HG03575 (cell line): ENCODE results near the gene RPL13A.

Experiments used
- ATAC-seq: cut with Tn5 transposase; IDR thresholded peaks from one replicate; pipeline ENCODE4 v1.9.1; 2021; ENCODE audit not compliant: unreplicated experiment, insufficient number of reproducible peaks, low FRiP score; ENCODE audit errors: extremely low read depth

Gene RPL13A

DNA sequence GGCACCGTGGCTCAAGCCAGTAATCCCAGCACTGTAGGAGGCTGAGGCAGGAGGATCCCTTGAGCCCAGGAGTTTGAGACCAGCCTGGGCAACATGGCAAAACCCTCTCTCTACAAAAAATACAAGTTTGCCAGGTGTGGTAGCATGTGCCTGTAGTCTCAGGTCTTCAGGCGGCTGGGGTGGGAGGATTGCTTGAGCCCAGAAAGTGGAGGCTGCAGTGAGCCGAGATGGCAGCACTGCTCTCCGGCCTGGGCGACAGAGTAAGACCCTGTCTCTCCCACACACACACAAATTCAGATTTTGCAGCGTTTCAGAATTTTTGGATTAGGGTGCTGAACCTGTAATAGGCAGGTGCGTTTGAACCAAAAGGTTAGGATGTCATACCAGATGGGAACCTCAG lies 11.1 kb downstream of the RPL13A start:
- ATAC-seq, result no peak

DNA sequence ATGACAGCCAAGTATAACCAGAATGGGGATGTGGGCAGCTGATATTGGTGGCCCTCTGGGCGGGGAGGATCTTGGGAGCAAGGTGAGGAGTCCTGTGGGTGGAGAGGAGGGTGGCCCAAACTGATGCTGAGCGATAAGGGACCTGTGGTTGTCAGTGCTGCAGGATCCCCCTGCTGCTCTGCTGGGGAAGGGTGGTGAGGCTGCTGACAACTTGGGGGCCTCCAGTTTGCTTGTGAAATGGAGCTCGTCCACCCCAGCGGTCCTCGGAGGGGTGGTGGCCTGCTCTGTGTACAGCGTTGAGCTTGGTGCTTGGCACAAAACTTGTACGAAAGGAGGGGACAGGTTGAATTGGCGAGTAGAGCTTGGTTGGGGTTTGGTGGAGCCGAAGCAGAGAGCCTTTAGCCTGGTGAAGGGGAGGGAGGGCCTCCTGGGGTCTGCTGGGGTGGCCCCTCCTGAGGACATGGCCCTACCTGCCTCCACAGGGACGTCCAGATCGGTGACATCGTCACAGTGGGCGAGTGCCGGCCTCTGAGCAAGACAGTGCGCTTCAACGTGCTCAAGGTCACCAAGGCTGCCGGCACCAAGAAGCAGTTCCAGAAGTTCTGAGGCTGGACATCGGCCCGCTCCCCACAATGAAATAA lies 11.7 kb downstream of the RPL13A start:
- ATAC-seq, result no peak

DNA sequence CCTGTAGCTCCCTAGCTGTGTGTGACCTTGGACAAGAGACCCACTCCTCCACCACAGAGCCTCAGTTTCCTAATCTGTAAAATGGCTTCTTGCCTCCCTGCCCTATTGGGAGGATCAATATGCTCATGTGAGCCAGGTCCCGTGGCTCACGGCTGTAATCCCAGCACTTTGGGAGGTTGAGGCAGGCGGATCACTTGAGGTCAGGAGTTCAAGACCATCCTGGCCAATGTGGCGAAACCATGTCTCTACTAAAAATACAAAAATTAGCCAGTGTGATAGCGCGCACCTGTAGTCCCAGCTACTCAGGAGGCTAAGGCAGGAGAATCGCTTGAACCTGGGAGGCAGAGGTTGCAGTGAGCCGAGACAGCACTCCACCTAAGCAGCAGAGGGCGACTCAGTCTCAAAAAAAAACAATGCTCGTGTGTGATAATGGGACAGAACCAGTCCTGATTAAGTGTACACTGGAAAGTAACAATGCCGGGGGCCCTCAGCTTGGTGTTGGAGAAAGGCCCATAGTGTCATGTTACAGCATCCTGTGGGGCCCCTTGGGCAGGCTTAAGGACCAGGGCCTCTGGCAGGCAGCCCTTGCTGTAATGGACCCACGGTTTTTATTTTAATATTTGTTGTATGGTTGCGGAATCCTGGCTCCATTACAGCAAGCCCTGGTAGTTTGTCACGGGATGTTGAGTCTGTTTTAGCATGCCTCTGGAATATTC lies 15.6 kb downstream of the RPL13A start:
- no peak for ATAC-seq

DNA sequence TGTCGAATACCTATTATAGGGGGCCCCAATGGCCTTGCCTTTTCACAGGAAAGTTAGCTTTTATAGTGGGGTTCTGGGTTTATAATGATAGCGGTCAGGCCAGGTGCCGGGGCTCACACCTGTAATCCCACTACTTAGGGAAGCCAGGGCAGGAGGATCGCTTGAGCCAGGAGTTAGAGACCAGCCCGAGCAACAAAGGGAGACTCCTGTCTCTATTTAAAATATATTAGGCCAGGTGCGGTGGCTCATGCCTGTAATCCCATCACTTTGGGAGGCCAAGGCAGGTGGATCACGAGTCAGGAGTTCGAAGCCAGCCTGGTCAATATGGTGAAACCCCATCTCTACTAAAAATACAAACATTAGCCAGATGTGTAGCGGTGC lies 16.2 kb downstream of the RPL13A start:
- no peak for ATAC-seq

DNA sequence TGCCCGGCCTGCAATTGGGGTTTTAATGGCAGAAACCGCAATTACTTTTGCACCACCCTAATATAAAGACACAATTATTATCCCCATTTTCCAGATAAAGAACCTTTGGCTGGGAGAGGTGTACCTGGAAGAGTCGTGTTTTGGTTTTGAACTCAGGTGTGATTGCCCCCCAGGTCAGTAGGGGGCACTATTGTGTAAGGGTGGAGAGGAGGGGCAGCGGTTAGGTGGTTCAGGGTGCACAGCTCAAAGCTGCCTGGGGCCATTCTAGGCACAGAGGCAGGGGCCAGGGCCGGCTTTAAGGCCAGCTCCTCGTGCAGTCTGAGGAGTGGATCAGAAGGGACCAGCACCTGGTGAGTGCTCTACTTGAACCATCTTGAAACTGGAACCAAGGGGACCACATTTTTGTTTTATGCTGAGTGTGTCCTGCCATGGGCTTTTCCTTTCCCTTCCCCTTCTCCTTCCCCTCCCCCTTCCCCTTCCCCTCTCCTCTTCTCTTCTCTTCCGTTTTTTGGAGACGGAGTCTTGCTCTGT lies 19.2 kb downstream of the RPL13A start:
- ATAC-seq, result no peak

DNA sequence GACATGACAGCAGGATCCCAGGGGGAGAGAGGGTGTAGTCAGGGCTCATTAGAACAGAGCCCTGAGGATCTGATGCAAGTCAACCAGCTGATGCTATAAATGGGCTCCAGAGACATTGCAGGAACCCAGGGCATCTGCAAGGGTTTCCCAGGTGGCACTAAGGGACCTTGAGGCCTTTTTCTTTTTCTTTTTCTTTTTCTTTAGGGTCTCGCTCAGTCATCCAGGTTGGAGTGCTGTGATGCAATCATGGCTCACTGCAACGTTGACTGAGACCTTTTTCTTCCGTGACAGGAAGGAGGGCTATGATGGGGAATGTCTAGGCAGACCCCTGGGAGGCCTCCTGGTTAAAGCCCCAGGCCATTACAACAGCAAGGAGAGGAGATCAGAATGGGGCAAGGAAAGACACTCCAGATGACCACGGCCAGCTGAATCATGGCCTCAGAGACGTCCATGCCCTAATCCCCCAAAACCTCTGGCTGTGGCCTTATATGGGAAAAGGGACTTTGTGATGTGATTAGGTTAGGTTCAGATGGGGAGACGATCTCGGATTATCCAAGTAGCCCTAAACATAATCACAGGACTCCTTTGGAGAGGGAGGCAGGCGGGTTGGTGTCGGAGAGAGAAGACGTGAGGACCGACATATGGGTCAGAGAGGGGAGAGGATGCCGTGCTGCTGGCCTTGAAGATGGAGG lies 20.5 kb downstream of the RPL13A start:
- no peak for ATAC-seq

DNA sequence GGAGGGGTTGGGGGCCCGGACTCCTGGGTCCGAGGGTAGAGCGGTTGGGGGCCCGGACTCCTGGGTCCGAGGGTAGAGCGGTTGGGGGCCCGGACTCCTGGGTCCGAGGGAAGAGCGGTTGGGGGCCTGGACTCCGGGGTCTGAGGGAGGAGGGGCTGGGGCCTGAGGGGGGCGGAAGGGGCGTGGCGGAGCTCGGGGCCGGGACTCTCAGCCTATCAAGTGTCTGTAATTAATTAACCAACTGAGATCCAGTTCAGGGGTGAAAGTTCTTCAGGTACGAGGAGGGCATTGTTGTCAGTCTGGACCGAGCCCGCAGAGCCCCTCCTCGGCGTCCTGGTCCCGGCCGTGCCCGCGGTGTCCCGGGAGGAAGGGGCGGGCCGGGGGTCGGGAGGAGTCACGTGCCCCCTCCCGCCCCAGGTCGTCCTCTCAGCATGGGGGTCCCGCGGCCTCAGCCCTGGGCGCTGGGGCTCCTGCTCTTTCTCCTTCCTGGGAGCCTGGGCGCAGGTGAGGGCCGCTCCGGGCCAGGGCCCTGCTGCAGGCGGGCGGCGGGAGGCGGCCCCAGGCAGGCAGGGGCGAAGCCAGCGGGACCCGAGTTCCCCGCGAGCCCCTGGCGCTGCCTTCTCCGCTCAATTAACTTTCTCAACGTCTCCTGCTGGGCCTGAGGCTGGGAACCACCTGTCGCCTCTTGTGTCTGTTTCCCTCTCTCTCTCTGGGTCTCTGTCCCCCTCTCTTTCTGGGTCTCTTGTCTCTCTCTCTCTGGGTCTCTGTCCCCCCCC lies 25.8 kb downstream of the RPL13A start:
- no peak for ATAC-seq

DNA sequence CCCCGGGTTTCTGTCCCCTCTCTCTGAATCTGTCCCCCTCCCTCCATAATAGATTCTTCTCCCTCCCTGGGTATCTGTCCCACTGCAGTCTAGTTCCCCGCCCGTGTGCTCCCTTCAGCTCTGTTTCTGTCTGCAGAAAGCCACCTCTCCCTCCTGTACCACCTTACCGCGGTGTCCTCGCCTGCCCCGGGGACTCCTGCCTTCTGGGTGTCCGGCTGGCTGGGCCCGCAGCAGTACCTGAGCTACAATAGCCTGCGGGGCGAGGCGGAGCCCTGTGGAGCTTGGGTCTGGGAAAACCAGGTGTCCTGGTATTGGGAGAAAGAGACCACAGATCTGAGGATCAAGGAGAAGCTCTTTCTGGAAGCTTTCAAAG lies 26.3 kb downstream of the RPL13A start:
- no peak for ATAC-seq

DNA sequence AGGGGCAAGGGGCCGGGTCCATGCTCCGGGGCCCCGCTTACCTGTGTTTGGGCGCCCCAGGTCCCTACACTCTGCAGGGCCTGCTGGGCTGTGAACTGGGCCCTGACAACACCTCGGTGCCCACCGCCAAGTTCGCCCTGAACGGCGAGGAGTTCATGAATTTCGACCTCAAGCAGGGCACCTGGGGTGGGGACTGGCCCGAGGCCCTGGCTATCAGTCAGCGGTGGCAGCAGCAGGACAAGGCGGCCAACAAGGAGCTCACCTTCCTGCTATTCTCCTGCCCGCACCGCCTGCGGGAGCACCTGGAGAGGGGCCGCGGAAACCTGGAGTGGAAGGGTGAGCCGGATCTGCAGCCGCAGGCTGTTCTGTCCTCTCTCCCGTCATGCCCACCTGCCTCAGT lies 26.7 kb downstream of the RPL13A start:
- no peak for ATAC-seq

DNA sequence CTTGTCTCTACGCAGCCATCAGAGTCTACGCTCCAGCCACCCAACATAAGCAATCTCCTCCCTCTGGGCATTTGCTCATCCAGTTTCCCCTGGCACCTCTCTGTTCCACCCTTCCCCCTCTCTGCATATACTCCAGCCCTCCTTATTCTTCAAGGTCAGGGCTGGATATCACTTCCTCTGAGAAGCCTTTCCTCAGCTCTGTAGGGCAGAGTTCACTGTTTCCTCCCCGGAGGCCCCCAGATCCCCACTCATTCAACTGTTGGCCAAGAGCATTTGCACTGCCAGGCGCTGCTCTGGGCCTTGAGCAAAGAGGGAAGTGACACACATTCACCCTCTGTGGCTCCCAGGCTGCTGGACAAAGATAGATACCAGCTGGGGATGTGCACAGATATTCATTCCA lies 28.4 kb downstream of the RPL13A start:
- ATAC-seq, result no peak

DNA sequence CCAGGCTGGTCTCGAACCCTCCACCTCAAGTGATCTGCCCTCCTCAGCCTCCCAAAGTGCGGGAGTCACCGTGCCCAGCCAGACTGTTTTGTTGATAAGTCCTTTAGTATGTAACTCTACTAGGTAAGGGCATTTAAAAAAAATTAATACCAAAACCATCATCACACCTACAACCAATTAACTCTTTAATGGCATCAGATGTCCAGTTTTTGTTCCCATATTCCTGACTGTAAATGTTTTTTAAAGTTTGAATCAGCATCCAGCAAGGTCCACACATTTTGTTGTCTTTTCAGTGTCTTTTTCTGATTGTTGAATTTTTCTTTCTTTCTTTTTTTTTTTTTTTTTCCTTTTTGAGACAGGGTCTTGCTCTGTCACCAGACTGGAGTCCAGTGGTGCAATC lies 30.6 kb downstream of the RPL13A start:
- no peak for ATAC-seq

DNA sequence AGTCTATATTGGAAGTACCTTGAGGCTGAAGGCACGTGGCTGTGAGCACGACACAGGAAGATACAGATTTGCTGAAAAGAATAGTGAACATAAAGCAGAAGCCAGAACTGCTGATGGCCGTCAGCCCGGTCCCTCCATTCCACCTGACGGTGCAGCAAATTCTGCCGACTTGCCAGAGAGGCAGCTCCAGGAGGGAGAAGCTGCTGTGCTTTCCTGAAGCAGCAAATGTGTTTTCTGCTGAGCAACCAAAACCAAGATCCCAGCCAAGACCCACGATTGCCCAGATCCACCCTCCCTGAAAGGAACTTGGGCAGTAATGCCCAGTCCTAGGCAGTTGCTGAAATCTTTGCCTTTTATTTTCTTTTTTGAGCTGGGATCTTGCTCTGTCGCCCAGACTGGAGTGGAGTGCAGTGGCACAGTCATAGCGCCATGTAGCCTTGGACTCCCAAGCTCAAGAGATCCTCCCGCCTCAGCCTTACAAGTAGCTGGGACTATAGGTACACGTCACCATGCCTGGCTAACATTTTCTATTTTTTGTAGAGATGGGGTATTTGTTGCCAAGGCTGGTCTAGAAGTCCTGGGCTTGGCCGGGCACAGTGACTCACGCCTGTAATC lies 33.4 kb downstream of the RPL13A start:
- no peak for ATAC-seq

DNA sequence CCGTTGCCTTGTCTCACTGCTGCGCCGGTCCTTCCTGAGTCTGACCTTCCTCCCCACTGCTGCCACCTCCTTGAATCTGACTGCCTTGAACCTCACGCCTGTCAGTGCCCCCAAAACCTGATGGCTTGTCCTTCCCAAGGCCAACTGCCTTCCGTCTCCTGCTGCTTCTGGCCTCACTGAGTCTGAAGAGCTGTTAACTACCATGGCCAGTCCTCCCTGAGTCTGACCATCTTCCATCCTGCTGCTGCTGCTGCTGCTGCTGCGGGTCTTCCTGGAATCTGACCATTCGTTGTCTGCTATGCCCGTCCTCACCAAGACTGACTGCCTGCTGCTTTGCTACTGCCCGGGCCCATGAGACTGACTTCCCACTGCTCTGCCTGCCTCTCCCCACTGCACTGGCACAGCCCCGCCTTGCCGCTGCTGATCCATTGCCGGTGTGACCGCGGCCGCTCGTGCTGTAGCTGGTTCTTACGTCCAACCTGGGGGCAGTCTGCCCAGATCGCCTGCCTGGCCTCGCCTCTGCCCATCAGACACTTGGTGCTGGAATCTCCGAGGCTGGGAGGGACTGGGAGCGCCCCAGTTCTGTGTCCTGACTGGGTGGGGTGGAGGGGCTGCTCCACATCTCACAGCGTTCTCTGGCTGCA lies 37.5 kb downstream of the RPL13A start:
- no peak for ATAC-seq

DNA sequence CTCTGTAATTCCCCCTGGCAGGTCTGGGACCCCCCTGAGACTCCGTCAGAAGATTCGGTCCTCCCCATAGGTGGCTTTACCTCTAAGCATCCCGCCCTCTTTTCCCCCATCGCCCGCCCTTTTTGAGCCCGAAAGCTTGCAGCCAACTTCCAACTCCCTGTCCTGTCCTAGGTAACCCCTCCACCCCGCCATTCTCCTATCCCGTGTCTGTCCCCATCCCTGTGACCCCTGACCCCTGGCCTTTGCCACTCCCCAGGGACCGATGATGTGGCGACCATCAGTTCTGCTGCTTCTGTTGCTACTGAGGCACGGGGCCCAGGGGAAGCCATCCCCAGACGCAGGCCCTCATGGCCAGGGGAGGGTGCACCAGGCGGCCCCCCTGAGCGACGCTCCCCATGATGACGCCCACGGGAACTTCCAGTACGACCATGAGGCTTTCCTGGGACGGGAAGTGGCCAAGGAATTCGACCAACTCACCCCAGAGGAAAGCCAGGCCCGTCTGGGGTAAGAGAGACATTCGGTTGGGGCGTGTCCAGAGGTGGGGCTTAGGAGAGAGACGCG lies 40.9 kb downstream of the RPL13A start:
- no peak for ATAC-seq

DNA sequence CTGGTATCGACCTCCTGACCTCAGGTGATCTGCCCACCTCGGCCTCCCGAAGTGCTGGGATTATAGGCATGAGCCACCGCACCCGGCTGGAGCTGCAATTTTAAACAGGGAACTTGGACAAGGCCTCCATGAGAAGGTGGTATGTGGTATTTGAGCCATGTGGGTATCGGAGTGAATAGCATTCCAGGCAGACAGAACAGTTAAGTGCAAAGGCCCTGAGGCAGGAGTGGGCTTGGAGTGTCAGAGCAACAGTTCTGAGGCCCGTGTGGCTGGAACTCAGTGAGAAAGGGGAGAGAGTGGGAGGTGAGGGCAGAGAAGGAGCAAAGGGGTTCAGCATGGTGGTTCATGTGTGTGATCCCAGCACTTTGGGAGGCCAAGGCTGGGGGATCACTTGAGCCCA lies 43.3 kb downstream of the RPL13A start:
- no peak for ATAC-seq

DNA sequence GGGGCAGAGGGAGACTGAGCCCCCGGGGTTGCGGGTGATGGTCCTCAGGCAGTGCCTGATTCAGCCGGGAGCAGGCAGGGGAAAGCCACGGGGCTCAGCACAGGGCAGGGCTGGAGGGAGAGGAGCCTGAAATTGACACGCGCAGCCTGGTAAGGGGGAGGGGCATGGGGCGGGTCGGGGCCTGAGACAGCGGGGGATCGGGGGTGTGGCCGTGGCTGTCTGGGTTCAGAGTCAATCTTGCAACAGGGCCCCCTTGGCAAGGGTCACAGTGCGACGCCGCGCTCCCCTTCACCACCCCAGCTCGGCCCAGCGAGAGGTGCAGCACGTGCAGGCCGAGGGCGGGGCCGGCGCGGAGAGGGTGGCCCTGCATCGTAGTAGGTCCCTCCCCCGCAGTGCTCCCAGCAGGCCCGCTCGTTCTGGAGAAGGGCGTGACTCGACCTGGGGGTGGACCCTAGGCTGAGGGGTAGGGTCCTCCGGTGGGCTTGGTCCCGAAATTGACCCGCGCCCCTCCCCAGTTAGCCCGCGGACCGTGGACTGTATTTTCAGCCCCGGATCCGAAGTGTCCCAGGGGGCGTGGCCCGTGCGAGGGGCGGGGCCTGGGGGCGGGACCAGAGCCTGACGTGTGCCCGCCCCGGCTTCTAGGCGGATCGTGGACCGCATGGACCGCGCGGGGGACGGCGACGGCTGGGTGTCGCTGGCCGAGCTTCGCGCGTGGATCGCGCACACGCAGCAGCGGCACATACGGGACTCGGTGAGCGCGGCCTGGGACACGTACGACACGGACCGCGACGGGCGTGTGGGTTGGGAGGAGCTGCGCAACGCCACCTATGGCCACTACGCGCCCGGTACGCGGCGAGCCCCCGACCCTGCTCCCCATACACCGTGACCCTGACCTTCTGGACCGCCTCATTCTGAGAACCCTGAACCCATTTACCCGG lies 46.4 kb downstream of the RPL13A start:
- ATAC-seq, result no peak

DNA sequence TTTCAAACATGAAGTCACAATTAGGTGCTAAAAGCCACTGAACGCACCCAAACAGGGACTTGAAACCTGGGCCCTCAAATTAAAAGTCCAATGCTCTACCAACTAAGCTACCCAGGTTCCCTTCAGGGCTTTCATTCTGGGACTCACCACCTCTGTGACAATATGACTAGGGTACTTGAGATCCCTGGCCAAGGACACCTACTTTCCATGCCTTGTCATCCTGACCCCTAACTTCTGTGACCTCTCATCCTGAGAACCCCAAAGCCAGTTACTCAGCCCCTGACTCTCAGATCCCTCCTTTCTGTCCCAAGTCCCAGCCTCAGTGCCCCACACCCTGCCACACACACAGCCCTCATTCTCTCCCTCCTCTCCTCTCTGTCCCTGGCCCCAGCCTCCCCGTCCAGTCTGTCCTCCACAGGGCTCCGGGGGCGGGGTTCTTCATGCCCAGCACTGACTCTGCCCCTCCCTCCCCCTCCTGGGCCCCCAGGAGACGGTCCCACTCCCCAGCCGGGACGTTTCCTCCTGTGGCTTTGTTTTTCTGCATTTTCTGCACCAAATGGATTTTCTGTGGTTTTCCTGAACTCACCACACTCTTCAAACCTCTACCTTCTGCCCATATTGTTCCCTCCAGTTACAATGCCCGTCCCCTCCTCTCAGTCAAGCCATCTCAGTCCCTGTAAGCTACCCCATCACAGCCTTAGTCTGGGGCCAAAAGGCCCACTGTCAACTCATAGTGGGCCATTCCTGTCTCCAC lies 47.4 kb downstream of the RPL13A start:
- no peak for ATAC-seq
